ENCODE measurements around the gene KRTAP4-6.
"Not testable (repeated sequence)": the region's sequence is repeated elsewhere in the genome, so short reads cannot be mapped to it uniquely, and the experiment has no call there.

KRTAP4-6 gene

DNA sequence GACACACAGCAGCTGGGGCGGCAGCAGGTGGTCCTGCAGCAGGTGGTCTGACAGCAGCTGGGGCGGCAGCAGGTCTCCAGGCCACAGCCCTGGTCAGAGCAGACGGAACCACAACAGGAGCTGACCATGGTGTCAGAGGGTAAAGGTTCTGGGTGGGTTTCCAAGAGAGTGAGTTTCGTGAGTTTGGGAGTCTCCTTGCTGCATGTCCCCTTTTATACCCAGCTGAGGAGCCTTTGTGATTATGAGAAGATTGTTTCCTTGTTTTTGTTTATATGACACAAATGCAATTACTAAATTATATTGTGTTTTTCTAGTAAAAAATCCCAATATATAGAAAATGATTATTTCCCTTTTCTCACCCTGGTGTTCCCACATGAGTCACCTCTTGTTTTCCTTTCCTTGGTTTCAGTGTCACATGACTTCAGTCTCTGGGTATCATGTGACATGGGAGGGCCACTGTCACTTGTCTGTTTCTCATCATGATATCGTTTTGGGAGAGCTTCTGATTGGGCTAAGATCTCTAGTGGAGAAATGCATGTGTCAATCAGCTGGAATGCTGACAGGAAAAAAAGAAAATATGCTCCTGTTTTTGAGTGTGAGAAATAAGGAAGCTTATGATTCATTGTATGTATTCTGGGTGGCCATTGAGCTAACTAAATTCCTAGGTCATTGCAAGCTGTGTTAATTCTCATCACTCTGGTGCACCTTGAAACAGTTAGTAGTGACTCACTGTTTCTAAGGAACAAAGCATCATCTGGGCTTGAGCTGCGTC is at the start of gene KRTAP4-6:
KRTAP4-6 (minus strand) TSS at position 185 of the 772 bp plus-strand sequence; CDS start at position 128, 57 bp downstream.
- no peak for DNase-seq

DNA sequence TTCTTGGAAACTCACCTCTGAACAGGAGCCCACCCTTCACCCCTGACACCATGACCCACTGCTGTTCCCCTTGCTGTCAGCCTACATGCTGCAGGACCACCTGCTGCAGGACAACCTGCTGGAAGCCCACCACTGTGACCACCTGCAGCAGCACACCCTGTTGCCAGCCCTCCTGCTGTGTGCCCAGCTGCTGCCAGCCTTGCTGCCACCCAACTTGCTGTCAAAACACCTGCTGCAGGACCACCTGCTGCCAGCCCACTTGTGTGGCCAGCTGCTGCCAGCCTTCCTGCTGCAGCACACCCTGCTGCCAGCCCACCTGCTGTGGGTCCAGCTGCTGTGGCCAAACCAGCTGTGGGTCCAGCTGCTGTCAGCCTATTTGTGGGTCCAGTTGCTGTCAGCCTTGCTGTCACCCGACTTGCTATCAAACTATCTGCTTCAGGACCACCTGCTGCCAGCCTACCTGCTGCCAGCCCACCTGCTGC is 49.5 kb upstream of the KRTAP4-6 start, which contains the start of gene KRTAP9-1:
KRTAP9-1 (plus strand) TSS at position 51 of the 482 bp plus-strand sequence; CDS start at position 51, 0 bp downstream.
- DNase-seq, result not testable (repeated sequence)

DNA sequence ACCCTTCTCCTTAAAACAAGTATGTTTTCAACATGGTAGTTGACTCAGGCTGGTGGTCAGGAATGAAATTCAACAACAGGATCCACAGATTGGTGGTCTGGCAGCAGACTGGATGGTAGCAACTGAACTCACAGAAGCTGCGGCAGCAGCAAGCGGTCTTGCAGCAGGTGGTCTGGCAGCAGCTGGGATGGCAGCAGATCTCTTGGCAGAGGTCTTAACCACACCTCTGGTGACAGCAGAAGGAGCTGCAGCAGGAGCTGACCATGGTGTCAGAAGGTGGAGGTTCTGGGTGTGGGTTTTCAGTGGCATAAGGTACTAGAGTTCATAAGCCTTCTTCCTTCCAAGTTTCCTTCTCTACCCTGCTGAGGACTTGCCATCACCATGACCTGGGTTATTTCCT is 46.5 kb upstream of the KRTAP4-6 start:
- no peak for DNase-seq

DNA sequence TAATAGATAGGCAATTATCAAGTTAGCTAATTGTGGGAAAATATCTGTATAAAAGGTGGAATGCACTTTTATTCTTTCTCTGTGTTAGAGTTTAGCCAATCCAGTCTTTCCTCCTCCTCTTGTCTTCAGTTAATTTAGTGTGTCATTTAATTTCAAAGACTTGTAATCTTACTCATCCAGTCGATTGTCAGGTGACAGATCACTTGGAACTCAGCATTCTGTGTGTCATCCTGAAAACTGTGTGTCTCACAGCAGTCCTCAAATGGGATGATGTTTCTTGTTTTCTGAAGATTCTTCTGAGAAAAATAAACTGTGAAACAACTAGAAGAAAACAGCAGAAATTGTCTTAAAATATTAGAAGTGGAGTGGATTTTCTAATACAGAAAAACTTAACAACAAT is 44.7 kb upstream of the KRTAP4-6 start:
- no peak for DNase-seq

DNA sequence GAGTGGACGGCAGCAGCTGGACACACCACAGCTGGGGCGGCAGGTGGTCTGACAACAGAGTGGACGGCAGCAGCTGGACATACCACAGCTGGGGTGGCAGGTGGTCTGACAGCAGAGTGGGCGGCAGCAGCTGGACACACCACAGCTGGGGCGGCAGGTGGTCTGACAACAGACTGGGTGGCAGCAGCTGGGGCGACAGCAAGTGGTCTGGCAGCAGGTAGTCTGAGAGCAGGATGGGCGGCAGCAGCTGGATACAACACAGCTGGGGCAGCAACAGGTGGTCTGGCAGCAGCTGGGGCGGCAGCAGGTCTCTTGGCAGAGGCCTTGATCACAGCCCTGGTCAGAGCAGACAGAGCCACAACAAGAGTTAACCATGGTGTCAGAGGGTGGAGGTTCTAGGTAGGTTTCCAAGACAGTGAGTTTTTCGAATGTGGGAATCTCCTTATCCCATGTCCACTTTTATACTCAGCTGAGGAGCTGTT is 44.2 kb upstream of the KRTAP4-6 start, which contains the start of gene KRTAP4-1:
KRTAP4-1 (minus strand) TSS at position 432 of the 482 bp plus-strand sequence; CDS start at position 375, 57 bp downstream.
- no peak for DNase-seq

DNA sequence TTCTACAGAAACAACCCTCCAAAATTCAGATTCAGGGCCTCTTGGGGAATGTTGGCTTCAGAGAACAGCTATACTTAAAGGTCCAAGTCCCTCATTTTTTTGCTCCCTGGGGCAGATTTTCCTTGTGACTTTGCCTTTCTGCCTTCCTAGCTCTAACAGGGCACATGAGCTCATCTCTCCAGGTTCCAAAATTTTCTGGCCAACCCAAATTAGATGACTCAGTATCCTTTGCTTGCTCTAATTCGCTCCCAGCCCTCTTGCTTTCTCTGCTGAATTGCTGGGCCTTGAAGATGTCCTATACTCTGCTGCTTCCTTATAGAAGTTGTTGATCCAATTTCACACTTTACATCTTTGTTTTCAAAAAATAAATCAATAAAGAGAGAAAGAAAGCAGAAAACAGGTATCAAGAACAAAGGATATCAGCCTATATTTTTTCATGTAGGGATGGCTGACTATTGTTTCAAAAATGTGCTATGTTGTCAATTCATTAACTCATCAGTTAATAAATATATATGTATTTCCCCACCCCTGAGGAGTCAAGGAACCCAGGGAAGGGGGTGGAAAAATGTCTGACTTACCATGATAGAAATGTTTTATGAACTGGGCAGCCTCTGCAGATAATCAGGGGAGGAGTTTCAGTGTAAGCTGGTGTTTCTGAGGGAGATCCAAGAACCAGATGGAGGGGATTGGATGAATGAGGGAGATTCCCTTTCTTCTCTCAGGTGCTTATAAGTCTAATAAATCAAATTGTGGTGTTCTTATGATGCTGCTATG is 38.7 kb upstream of the KRTAP4-6 start:
- DNase-seq, result no peak

DNA sequence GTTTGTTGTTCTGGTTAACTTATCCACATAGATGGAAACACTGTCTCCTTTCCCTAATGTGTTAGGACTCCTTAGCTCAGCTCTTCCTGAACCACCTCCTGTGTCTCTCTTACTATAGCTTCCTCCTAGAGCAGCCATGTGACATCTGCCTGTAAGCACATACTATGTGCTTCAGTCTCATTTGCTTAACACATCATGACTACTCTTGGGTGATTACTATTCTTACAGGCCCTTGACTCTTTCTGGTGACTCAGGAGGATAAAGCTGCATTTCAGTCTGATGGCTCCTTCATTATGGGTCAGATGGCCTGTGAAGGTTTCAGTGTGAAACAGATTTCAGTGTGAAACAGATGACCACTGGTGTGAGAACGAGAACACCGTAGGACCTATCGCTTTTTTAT is 38.0 kb upstream of the KRTAP4-6 start:
- DNase-seq, result no peak

DNA sequence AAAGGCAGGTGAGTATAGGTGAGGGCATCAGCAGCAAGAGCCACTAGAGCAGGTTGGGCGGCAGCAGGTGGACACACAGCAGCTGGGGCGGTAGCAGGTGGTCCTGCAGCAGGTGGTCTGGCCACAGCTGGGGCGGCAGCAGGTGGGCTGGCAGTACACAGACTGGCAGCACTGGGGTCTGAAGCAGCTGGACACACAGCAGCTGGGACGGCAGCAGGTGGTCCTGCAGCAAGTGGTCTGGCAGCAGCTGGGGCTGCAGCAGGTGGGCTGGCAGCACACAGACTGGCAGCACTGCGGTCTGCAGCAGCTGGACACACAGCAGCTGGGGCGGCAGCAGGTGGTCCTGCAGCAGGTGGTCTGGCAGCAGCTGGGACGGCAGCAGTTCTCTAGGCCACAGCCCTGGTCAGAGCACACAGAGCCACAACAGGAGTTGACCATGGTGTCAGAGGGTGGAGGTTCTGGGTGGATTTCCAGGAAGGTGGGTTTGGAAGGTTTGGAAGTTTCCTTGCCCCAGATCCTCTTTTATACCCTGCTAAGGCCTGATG is 37.5 kb upstream of the KRTAP4-6 start, which contains the start of gene KRTAP4-2:
KRTAP4-2 (minus strand) TSS at position 495 of the 545 bp plus-strand sequence; CDS start at position 438, 57 bp downstream.
- no peak for DNase-seq

DNA sequence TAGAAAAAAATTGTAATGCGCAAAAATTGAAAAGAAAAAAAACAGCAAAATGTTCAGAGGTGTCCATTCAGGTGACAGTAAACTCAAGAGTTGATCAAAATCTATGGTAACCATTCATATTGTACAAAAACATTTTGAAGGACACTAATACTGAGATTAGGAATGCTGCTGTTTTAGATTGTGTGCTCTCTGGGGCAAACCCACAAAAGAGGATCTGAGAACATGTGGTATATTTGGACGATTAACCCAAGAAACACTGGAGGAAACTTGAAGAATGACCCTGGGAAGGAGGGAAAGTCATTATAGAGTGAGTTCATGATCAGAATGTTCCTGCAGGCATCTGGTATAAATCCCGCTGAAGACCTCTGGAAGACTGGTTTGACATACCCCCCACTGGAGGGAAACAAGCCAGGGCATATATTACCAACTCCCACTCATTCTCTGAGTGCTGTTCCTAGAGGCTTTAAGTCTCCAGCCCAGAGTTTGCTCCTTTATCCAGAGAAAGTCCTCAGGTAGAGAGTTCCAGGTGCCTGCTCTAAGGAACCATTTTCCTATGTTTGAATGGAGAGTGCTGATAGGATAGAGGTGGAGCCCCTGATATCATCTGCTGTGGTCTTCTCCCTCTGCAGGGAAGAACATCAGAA is 36.5 kb upstream of the KRTAP4-6 start:
- no peak for DNase-seq

DNA sequence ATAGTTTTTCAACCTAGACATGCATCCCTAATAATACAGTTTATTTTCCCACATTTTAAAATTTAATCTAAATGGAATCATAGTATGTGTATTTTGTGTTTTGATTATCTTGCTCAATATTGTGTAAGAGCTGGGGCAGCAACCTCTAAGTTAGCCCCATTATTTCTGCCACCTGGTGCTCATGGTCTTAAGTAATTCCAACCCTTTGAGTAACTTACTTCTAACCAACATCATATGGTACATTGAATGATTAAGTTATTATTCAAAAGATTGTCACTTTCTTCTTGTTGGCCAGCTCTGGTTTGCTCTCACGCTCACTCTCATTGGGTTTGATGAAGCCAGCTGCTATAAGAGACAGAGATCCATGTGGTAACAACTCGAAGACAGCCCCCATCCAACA is 31.5 kb upstream of the KRTAP4-6 start:
- DNase-seq, result no peak

DNA sequence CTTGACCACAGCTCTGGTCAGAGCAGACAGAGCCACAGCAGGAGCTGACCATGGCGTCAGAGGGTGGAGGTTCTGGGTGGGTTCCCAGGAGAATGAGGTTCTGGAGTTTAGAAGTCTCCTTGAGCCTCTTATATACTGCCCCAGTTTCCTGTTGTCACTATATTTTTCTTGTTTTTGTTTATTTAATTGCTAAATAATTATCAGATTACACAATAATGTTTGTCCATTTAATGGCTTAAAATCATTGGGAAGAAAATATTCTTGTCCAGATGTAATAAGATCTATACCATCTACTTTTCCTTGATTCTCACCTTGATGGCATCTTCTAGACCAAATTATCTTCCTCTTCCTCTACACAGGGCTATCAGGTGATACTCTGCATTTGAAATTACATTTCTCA is 27.8 kb upstream of the KRTAP4-6 start, which contains the start of gene KRTAP4-3:
KRTAP4-3 (minus strand) TSS at position 101 of the 400 bp plus-strand sequence; CDS start at position 52, 49 bp downstream.
- DNase-seq, result no peak

DNA sequence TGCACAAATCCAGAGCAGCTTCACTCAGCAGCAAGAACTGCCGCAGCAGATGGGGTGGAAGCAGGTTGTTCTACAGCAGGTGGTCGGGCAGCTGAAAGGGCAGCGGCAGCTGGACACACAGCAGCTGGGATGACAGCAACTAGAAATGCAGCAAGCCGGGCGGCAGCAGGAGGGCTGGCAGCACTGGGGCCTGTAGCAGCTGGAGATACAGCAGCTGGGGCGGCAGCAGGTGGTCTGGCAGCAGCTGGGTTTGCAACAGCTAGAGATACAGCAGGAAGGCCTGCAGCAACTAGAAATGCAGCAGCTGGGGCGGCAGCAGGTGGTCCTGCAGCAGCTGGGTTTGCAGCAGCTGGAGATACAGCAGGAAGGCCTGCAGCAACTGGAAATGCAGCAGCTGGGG is 27.2 kb upstream of the KRTAP4-6 start:
- no peak for DNase-seq

DNA sequence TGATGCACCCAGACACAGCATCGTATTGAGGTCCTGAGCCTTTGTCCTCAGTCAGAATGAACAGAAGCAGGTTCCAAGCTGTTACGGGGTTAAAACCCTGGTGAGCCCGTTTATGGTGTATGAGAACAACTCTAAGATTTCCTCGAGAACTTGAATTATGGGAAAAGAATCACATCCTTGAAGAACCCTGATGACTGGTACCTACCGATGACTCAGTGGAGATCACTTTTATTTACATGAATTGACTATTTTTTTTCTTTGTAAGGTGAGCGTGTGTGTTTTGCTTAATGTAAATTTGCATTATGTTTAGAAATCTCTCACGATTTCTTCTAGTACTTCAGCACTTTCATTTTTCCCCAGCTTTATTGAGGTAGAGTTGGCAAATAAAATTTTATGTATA is 23.5 kb upstream of the KRTAP4-6 start:
- no peak for DNase-seq

DNA sequence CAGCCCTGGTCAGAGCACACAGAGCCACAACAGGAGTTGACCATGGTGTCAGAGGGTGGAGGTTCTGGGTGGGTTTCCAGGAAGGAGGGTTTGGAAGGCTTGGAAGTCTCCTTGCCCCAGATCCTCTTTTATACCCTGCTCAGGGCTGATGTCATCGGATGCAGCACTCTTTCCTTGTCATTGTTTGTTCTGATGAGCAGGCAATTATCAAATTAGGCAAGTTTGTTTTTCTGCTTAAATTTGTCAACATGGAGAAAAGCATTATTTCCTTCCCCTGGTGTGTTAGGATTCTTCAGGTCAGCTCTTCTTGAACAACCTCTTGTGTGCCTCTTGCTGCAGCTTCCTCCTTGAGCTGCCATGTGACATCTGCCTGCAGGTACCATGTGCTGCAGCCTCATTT is 20.3 kb upstream of the KRTAP4-6 start, which contains the start of gene KRTAP4-4:
KRTAP4-4 (minus strand) TSS at position 101 of the 400 bp plus-strand sequence; CDS start at position 44, 57 bp downstream.
- no peak for DNase-seq

DNA sequence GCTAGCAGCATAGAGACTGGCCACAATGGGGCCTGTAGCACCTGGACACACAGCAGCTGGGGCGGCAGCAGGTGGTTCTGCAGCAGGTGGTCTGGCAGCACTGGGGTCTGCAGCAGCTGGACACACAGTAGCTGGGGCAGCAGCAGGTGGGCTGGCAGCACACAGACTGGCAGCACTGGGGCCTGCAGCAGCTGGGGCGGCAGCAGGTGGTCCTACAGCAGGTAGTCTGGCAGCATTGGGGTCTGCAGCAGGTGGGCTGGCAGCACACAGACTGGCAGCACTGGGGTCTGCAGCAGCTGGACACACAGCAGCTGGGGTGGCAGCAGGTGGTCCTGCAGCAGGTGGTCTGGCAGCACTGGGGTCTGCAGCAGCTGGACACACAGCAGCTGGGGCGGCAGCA is 19.8 kb upstream of the KRTAP4-6 start:
- DNase-seq, result not testable (repeated sequence)

DNA sequence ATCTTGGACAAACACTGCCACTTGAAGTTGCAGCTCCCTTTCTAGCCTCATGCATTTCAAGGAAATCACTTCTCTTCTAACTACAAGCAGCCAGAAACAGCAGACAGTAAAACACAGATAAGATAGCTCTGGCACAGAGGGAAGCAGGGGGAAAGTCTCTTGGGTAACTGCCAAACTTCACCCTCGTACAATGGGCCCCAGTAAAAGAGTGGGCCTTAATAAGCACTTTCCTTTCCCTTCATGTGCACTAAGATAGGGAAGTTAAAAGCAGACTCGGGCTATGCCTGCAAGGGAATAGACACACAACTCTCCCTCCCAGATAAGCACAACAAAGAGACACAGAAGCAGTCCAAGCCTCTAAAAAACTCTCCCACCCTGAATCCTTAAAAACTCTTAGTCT is 13.5 kb upstream of the KRTAP4-6 start:
- DNase-seq, result no peak

DNA sequence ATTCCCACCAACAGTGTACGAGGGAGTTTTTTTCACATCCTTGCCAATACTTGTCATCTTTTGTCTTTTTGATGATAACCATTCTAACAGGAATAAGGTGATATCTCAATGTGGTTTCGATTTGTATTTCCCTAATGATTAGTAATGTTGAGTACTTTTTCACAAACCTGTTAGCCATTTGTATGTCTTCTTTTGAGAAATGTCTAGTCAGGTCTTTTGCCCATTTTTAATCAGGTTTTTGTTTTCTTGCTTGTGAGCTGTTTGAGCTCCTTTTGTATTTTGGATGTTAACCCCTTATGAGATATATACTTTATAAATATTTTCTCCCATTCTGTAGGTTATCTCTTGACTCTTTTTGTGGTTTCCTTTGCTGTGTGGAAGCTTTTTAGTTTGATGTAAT is 11.2 kb upstream of the KRTAP4-6 start:
- DNase-seq, result no peak

DNA sequence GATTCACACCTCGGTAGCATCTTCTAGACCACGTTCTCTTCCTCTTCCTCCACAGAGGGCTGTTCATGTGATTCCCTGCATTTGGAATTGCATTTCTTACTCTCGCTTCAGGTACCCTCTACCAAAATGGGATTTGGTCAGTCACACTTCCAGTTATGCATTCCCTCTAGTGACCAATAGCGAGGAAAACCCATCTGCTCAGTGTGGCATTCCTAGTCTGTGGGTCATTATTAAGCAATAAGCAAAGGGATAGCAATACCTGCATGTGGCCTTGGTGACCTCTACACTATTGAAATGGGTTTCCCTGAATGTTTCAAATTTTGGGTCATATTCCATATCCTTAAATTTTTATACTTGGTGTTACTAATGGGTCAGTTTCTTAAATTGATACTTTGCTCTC is 9.7 kb upstream of the KRTAP4-6 start:
- no peak for DNase-seq

DNA sequence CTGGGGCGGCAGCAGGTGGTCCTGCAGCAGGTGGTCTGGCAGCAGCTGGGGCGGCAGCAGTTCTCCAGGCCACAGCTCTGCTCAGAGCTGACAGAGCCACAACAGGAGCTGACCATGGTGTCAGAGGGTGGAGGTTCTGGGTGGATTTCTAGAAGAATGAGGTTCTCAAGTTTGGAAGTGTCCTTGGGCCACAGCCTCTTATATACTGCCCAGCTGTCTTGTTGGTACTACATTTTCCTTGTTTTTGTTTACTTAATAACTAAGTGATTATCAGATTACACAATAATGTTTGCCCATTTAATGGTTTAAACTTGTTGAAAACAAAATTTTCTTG is 9.3 kb upstream of the KRTAP4-6 start, which contains the start of gene KRTAP4-5:
KRTAP4-5 (minus strand) TSS at position 174 of the 334 bp plus-strand sequence; CDS start at position 116, 58 bp downstream.
- no peak for DNase-seq

DNA sequence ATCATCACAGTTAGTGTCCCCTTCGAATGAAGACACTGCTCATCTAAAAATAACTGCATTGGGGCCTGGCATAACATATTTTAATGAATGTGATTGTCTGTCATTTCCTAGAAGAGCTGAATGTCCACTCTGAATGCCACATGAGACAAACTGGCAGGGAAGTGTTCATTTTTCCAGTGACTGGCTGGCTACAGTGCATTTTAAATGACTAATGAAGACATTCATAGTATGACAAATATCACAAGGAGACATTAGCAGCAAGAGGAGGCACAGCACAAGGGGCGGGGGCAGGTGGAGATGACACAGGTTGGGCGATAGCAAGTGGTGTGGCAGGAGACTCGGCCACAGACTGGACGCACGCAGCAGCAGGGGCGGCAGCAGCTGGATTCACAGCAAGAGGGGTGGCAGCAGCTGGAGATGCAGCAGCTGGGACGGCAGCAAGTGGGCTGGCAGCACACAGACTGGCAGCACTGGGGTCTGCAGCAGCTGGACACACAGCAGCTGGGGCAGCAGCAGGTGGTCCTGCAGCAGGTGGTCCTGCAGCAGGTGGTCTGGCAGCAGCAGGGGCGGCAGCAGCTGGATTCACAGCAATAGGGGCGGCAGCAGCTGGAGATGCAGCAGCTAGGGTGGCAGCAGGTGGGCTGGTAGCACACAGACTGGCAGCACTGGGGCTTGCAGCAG is 8.8 kb upstream of the KRTAP4-6 start:
- DNase-seq, result not testable (repeated sequence)

DNA sequence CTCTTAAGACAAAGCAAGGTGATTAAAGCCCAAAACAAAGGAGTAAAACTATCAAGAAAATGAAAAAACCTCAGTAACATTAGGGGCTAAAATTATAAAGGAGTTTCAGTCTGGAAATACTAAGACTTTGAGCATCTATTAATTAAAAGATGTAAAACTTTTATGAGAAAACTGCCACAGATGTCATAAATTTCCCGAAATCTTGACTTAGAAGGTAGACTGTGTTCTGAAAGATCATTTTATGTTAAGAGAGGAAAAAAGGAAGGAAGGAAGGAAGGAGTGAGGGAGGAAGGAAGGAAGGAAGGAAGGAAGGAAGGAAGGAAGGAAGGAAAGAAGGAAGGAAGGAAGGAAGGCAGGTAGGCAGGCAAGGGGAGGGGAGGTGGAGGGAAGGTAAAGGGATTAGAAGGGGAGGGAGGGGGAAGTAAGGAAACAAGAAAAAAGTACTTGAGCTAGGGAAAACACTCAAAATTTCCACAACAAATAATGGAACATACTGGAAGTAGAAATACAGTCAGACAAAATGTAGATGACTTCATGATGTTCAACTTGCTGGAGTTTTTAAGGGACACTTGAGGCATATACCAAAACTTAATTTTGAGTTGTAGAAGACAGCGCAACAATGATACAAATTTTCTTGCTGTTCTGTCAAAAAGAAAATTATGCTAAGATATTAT is 7.3 kb upstream of the KRTAP4-6 start:
- no peak for DNase-seq

Data from NCI-H82 (cell line).